ENCODE results near the gene TMEM139. TPM values are rescaled to one million over a fixed set of nuclear protein-coding genes. Genes with fewer than 3 reads are reported as not detected.

The TMEM139 gene
- total RNA-seq, 1 donor from 2014 or later: 0.91 TPM

DNA sequence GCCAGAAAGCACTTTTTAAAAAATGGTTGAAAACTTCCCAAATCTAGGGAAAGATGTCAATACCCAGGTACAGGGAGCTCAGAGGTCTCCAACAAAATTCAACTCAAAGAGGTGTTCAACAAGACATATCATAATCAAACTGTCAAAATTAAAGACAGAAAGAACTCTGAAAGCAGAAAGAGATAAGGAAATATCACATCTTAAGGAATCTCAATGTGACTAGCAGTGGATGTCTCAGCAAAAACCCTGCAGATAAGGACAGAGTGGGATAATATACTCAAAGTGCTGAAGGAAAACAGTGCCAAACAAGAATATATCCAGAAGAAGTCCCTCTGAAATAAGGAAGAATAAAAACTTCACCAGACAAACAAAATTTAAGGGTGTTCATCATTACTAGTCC is 34.6 kb upstream of the TMEM139 start:
- no peak for DNase-seq (ENCODE audit: low read depth, low spot score)
- H3K4me3 Mint-ChIP-seq: no peak overlapping the region
- no peaks in the 10 kb centered on the region for H3K27me3 Mint-ChIP-seq (ENCODE audit: low read depth)
- TF ChIP-seq, protein P1, sequence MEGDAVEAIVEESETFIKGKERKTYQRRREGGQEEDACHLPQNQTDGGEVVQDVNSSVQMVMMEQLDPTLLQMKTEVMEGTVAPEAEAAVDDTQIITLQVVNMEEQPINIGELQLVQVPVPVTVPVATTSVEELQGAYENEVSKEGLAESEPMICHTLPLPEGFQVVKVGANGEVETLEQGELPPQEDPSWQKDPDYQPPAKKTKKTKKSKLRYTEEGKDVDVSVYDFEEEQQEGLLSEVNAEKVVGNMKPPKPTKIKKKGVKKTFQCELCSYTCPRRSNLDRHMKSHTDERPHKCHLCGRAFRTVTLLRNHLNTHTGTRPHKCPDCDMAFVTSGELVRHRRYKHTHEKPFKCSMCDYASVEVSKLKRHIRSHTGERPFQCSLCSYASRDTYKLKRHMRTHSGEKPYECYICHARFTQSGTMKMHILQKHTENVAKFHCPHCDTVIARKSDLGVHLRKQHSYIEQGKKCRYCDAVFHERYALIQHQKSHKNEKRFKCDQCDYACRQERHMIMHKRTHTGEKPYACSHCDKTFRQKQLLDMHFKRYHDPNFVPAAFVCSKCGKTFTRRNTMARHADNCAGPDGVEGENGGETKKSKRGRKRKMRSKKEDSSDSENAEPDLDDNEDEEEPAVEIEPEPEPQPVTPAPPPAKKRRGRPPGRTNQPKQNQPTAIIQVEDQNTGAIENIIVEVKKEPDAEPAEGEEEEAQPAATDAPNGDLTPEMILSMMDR (conservative IDR thresholded peaks at IDR 0.05): no peak
- peaks cover 7% of the 10 kb centered on the region for H3K4me1 Mint-ChIP-seq
- H3K27ac Mint-ChIP-seq (ENCODE audit: unreplicated experiment): no peak overlapping the region
- H3K9me3 Mint-ChIP-seq: peaks cover 8% of the 10 kb centered on the region
- H3K36me3 Mint-ChIP-seq (ENCODE audit: low read depth): peaks cover 11% of the 10 kb centered on the region

DNA sequence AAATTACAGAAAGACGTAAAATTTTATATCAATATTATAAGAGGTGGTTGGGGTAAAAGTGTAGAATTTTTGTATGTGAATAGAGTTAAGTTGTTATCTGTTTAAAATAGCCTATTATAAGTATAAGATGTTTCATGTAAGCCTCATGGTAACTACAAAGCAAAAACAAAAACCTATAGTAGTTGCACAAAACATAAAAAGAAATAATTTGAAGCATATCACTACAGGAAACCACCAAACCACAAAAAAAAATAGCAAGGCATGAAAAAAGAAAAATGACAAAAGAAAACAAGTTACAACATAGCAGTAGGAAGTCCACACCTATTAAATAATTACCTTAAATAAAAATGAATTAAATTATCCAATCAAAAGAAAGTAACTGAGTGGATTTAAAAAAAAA is 33.9 kb upstream of the TMEM139 start:
- peaks cover 8% of the 10 kb centered on the region for H3K9me3 Mint-ChIP-seq
- peaks cover 7% of the 10 kb centered on the region for H3K4me1 Mint-ChIP-seq
- no peak overlapping the region for H3K27ac Mint-ChIP-seq (ENCODE audit: unreplicated experiment)
- DNase-seq (ENCODE audit: low read depth, low spot score): no peak
- H3K27me3 Mint-ChIP-seq (ENCODE audit: low read depth): no peaks in the 10 kb centered on the region
- no peak overlapping the region for H3K4me3 Mint-ChIP-seq
- TF ChIP-seq, protein P1 (conservative IDR thresholded peaks at IDR 0.05): no peak
- H3K36me3 Mint-ChIP-seq (ENCODE audit: low read depth): peaks cover 11% of the 10 kb centered on the region

DNA sequence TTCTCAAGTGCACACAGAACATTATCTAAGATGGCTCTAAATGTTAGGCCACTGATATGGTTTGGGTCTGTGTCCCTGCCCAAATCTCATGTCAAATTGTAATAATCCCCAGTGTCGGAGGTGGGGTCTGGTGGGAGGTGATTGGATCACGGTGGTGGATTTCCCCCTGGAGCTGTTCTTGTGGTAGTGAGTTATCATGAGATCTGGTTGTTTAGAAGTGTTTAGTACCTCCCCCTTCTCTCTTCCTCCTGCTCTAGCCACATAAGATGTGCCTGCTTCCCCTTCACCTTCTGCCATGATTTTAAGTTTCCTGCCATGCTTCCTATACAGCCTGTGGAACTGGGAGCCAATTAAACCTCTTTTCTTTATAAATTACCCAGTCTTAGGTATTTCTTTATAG is 32.8 kb upstream of the TMEM139 start:
- DNase-seq (ENCODE audit: low read depth, low spot score): no peak
- no peak overlapping the region for H3K4me3 Mint-ChIP-seq
- H3K27me3 Mint-ChIP-seq (ENCODE audit: low read depth): no peaks in the 10 kb centered on the region
- peaks cover 7% of the 10 kb centered on the region for H3K4me1 Mint-ChIP-seq
- peaks cover 11% of the 10 kb centered on the region for H3K36me3 Mint-ChIP-seq (ENCODE audit: low read depth)
- no peak overlapping the region for H3K27ac Mint-ChIP-seq (ENCODE audit: unreplicated experiment)
- TF ChIP-seq, protein P1 (conservative IDR thresholded peaks at IDR 0.05): no peak
- peaks cover 8% of the 10 kb centered on the region for H3K9me3 Mint-ChIP-seq

DNA sequence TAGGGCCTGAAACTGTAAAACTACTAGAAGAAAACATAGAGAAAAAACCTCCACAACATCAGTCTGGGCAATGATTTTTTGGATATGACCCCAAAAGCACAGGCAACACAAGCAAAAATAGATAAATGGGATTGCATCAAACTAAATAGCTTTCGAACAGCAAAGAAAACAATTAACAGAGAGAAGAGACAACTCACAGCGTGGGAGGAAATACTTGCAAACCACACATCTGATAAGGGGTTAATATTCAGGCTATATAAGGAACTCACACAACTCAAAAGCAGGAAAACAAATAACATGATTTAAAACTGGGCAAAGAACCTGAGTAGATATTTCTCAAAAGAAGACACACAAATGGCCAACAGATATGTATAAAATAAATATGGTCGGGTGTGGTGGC is 29.2 kb upstream of the TMEM139 start:
- H3K36me3 Mint-ChIP-seq (ENCODE audit: low read depth): peaks cover 11% of the 10 kb centered on the region
- TF ChIP-seq, protein P1 (conservative IDR thresholded peaks at IDR 0.05): no peak
- H3K4me3 Mint-ChIP-seq: no peak overlapping the region
- peaks cover 8% of the 10 kb centered on the region for H3K9me3 Mint-ChIP-seq
- no peaks in the 10 kb centered on the region for H3K27me3 Mint-ChIP-seq (ENCODE audit: low read depth)
- no peaks in the 10 kb centered on the region for H3K4me1 Mint-ChIP-seq
- H3K27ac Mint-ChIP-seq (ENCODE audit: unreplicated experiment): no peak overlapping the region
- DNase-seq (ENCODE audit: low read depth, low spot score): no peak

DNA sequence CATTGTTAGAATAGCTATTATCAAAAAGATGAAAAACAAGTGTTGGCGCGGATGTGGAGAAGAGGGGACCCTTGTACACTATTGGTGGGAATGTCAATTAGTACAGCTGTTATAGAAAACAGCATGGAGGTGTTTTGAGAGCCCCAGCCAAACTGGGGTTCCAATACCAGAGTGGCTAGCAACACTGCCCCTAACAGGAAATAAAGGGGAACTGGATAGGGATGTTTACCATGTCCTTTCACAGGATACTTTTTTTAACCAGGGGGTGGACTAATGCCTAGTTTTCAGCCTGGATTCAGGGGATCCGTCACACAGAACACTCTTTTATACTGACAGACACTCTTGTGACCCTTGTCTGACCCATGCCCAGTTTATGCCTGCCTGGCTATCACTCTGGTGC is 28.4 kb upstream of the TMEM139 start:
- H3K36me3 Mint-ChIP-seq (ENCODE audit: low read depth): peaks cover 11% of the 10 kb centered on the region
- TF ChIP-seq, protein P1 (conservative IDR thresholded peaks at IDR 0.05): no peak
- no peak for DNase-seq (ENCODE audit: low read depth, low spot score)
- H3K27ac Mint-ChIP-seq (ENCODE audit: unreplicated experiment): no peak overlapping the region
- no peaks in the 10 kb centered on the region for H3K27me3 Mint-ChIP-seq (ENCODE audit: low read depth)
- H3K4me3 Mint-ChIP-seq: no peak overlapping the region
- H3K4me1 Mint-ChIP-seq: no peaks in the 10 kb centered on the region
- H3K9me3 Mint-ChIP-seq: peaks cover 8% of the 10 kb centered on the region

DNA sequence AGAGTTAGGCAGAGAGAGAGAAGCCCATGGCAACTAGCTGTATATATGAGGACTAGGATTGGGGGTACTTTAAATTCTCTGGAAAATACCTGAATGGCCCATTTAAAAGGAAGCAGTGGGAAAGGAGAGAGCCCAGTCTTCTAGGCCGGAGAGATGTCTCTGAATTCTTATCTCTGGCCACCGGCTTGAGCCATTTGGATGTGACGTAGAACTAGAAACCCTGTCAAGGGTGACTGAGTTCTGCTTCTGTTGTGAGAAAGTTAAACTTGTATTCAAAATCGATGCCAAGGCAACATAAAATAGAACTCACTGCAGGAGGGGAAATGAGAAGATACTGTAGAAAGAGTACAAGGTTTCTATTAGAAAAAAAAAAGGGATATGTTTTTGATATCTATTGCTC is 27.8 kb upstream of the TMEM139 start:
- no peaks in the 10 kb centered on the region for H3K27me3 Mint-ChIP-seq (ENCODE audit: low read depth)
- no peak overlapping the region for H3K27ac Mint-ChIP-seq (ENCODE audit: unreplicated experiment)
- H3K36me3 Mint-ChIP-seq (ENCODE audit: low read depth): peaks cover 11% of the 10 kb centered on the region
- no peak overlapping the region for H3K4me3 Mint-ChIP-seq
- no peak for DNase-seq (ENCODE audit: low read depth, low spot score)
- peaks cover under 1% of the 10 kb centered on the region for H3K4me1 Mint-ChIP-seq
- TF ChIP-seq, protein P1 (conservative IDR thresholded peaks at IDR 0.05): no peak
- H3K9me3 Mint-ChIP-seq: peaks cover 8% of the 10 kb centered on the region
